Measurements from ENCODE around the gene SARDH.
A peak's percentile ranks its signal among the peaks of the same experiment; 100 is the strongest.

SARDH gene

DNA sequence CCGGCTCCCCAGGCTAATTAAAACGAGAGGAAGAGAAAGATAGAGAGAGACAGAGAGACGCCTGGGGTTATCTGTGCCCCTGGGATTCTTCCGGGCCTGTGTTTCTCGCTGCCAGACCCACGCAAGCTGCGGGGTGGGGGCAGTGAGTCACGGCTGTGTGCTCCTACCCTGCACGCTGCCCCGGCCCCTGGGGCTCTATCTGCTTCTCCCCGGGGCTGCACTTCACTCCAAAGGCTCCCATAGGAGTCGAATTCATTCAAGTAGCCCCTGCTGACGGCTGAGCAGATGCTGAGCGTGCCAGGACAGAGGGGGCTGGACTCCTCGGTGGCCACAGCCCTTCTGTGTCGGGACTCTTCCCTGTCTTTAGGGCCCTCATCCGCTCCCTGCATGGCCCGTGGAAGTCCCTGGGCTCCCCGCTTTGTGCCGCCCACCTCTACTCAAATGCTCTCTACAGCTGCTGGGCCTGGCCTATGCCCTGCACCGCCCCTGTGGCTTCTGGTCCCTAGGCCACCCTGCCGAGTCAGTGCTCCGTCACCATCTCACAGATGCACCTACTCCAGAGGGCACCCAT, 22.8 kb downstream of the SARDH start:
- H3K27ac ChIP-seq = peak overlapping the region; percentile 34
- H3K36me3 ChIP-seq = no peaks in the 10 kb centered on the region
- H3K9me3 ChIP-seq (ENCODE audit: severe bottlenecking) = no peaks in the 10 kb centered on the region
- no peak overlapping the region for H3K4me3 ChIP-seq (ENCODE audit: low read depth, low read length)
- no peaks in the 10 kb centered on the region for H3K27me3 ChIP-seq (ENCODE audit: insufficient read depth, low read depth, severe bottlenecking)
- TF ChIP-seq, protein P1, sequence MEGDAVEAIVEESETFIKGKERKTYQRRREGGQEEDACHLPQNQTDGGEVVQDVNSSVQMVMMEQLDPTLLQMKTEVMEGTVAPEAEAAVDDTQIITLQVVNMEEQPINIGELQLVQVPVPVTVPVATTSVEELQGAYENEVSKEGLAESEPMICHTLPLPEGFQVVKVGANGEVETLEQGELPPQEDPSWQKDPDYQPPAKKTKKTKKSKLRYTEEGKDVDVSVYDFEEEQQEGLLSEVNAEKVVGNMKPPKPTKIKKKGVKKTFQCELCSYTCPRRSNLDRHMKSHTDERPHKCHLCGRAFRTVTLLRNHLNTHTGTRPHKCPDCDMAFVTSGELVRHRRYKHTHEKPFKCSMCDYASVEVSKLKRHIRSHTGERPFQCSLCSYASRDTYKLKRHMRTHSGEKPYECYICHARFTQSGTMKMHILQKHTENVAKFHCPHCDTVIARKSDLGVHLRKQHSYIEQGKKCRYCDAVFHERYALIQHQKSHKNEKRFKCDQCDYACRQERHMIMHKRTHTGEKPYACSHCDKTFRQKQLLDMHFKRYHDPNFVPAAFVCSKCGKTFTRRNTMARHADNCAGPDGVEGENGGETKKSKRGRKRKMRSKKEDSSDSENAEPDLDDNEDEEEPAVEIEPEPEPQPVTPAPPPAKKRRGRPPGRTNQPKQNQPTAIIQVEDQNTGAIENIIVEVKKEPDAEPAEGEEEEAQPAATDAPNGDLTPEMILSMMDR (IDR thresholded peaks at IDR 0.05; ENCODE audit: low read depth, low read length) = no peak
- no peak for DNase-seq

DNA sequence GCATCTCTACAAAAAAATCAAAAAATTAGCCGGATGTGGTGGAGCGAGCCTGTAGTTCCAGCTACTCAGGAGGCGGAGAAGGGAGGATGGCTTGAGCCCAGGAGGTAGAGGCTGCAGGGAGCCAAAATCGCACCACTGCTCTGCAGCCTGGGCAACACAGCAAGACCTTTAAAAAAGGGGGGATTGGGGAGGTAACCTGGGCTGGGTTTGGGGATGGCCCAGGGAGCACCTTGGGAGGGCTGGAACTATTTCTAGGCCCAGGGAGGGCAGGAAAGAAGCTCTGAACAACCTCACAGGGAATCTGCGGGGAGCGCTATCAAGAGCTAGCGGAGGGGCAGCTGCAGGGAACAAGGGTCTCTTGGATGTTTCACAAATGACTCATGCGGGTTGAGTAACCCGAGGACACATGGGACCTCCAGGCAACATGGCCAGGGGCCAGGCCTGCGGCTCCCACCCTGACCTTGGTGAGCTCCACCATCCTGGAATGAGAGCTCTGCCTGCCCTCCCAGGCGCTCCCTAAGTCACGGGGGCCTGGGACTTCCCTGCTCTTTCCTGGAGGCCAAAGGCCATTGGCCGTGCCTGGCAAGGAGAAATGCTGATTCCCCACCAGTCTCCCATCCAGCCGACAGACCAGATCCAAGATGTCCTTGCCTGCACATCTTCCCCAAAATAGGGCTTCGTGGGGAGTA, 23.4 kb downstream of the SARDH start:
- no peak overlapping the region for H3K4me3 ChIP-seq (ENCODE audit: low read depth, low read length)
- H3K36me3 ChIP-seq = no peaks in the 10 kb centered on the region
- no peaks in the 10 kb centered on the region for H3K27me3 ChIP-seq (ENCODE audit: insufficient read depth, low read depth, severe bottlenecking)
- H3K27ac ChIP-seq = peak overlapping the region; percentile 34
- TF ChIP-seq, protein P1 (IDR thresholded peaks at IDR 0.05; ENCODE audit: low read depth, low read length) = no peak
- DNase-seq = no peak
- H3K9me3 ChIP-seq (ENCODE audit: severe bottlenecking) = no peaks in the 10 kb centered on the region

GRCh38 chr9:133713960-133714495, 24.1 kb downstream of the SARDH start:
- TF ChIP-seq, protein P1 (IDR thresholded peaks at IDR 0.05; ENCODE audit: low read depth, low read length) = no peak
- Histone ChIP-seq H3K36me3 (no peaks in the 10 kb centered on the region), H3K27me3 (ENCODE audit: insufficient read depth, low read depth, severe bottlenecking) (no peaks in the 10 kb centered on the region), H3K4me3 (ENCODE audit: low read depth, low read length) (no peak overlapping the region), H3K27ac (peak overlapping the region; percentile 34), H3K9me3 (ENCODE audit: severe bottlenecking) (no peaks in the 10 kb centered on the region)
- no peak for DNase-seq

- peak; percentile 46 for DNase-seq
- TF ChIP-seq, protein P1 (IDR thresholded peaks at IDR 0.05; ENCODE audit: low read depth, low read length) = peak; percentile 38; the same call in 1 of the 2 replicates
- no peaks in the 10 kb centered on the region for H3K27me3 ChIP-seq (ENCODE audit: insufficient read depth, low read depth, severe bottlenecking)
- no peaks in the 10 kb centered on the region for H3K9me3 ChIP-seq (ENCODE audit: severe bottlenecking)
- peak overlapping the region; percentile 34 for H3K27ac ChIP-seq
- no peak overlapping the region for H3K4me3 ChIP-seq (ENCODE audit: low read depth, low read length)
- H3K36me3 ChIP-seq = no peaks in the 10 kb centered on the region
Measured at GRCh38 chr9:133713150-133713959, 24.8 kb downstream of the SARDH start.

DNA sequence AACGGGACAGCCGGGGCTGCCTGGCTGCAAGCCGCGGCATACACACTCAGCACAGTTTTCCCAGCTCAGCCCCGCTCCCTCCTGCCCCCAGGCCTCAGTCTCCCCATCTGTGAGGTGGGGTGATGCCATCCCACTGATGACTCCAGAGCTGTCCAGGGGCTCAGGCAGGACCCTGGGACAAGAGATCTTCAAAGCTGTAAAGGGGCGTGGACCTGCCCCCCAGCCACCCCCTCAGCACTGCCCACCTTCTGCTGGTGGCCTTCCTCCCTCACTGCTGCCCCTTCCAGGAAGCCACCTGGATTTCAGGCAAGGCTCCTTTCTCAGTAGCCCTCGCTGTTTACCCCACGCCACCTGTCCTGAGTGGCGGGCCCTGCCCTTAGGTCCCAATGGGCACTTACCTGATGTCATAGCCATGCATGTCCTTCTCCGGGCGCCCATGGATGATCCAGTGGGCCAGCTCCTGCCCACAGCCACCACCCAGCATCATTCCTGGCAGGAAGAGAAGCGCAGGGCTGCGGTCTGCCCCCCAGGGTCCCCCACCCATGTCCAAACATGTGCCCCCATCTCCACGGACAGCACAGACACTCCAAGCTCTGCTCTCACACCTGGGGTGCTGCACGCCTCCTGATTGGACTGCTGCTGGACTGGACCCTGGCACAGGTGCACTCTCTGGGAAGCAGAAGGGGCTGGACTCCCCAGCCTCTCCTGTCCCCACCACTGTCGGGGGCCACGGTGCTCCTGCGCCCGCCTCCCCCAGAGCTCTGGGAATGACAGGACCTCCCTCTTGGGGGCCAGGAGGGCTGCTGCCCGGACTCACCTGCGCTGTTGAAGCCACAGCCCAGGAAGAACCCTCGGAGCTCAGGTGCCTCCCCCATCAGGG, 25.7 kb downstream of the SARDH start:
- no peaks in the 10 kb centered on the region for H3K27me3 ChIP-seq (ENCODE audit: insufficient read depth, low read depth, severe bottlenecking)
- TF ChIP-seq, protein P1 (IDR thresholded peaks at IDR 0.05; ENCODE audit: low read depth, low read length) = no peak
- H3K4me3 ChIP-seq (ENCODE audit: low read depth, low read length) = no peak overlapping the region
- H3K36me3 ChIP-seq = no peaks in the 10 kb centered on the region
- peak overlapping the region; percentile 88 for H3K27ac ChIP-seq
- H3K9me3 ChIP-seq (ENCODE audit: severe bottlenecking) = no peaks in the 10 kb centered on the region
- DNase-seq = no peak

Data from WERI-Rb-1 (cell line).